GM19468 (cell line): Measurements from ENCODE around the gene RPH3AL.
"Not testable (repeated sequence)": the region's sequence is repeated elsewhere in the genome, so short reads cannot be mapped to it uniquely, and the experiment has no call there.

ENCODE experiments used
- ATAC-seq: cut with Tn5 transposase; IDR thresholded peaks from one replicate; pipeline ENCODE4 v1.9.1; 2021; ENCODE audit warnings: mild to moderate bottlenecking, moderate library complexity, moderate number of reproducible peaks; ENCODE audit not compliant: unreplicated experiment; ENCODE audit errors: extremely low read depth

Gene RPH3AL

GRCh38 chr17:231191-231965, 121.2 kb downstream of the RPH3AL start:
- ATAC-seq: no peak

GRCh38 chr17:230395-230770, 122.2 kb downstream of the RPH3AL start:
- ATAC-seq: no peak

GRCh38 chr17:229709-230394, 122.8 kb downstream of the RPH3AL start:
- no peak for ATAC-seq

GRCh38 chr17:228951-229708, 123.5 kb downstream of the RPH3AL start:
- no peak for ATAC-seq

GRCh38 chr17:227946-228615, 124.5 kb downstream of the RPH3AL start:
- no peak for ATAC-seq

GRCh38 chr17:227078-227945, 125.3 kb downstream of the RPH3AL start:
- ATAC-seq: no peak

GRCh38 chr17:226108-227077, 126.2 kb downstream of the RPH3AL start:
- no peak for ATAC-seq

GRCh38 chr17:225551-225950, 127.1 kb downstream of the RPH3AL start:
- no peak for ATAC-seq

GRCh38 chr17:224576-224975, 128.0 kb downstream of the RPH3AL start:
- not testable (repeated sequence) for ATAC-seq

GRCh38 chr17:223723-224471, 128.7 kb downstream of the RPH3AL start:
- no peak for ATAC-seq

GRCh38 chr17:222172-222571, 130.4 kb downstream of the RPH3AL start:
- ATAC-seq: no peak

GRCh38 chr17:219696-220095, 132.9 kb downstream of the RPH3AL start:
- ATAC-seq: no peak

GRCh38 chr17:218432-219110, 134.0 kb downstream of the RPH3AL start:
- ATAC-seq: no peak

GRCh38 chr17:216625-217024, 136.0 kb downstream of the RPH3AL start:
- ATAC-seq: no peak

- ATAC-seq: not testable (repeated sequence)
These were observed 136.8 kb downstream of the RPH3AL start for GRCh38 chr17:215563-216478.

GRCh38 chr17:214881-215331, 137.7 kb downstream of the RPH3AL start:
- no peak for ATAC-seq
